GM19099 (cell line): ENCODE data around the gene GHR.

Source experiments
- POLR2A ChIP-seq: IDR thresholded peaks from 3 replicates; pipeline ENCODE4 v1.6.1; 2011; ENCODE audit warnings: low read depth; ENCODE audit not compliant: insufficient read length; ENCODE audit errors: extremely low read depth

The GHR gene

DNA sequence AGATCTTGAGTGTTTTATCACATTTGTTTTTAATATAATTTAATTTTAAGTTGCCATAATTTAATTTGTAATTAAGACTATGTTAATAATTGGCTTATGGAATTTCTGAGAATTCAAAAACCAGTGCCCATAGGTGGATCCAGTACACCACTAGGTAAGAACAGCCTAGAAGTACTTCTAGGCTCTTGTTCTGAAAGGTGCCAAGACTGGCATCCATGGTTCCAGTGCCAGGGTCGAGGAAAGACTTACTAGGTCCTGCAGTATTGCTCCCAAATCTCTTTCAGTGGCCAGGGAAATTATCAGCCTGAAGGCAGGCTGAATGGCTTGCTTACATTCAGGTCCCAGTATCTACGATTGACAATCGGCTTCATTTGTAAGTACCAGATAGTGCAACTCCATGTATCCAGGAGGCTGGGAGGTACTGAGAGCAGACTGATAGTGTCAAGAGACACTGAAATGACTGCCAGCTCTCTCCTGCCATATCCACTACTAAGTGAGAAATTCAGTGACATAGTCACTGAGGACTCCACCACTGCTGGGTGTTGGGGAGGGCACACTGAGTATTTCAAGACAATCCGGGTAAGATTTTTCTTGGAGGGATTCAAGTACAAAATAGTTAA, 174.2 kb downstream of the GHR start:
- TF ChIP-seq POLR2A: no peak

GRCh38 chr5:42598311-42598710, 175.1 kb downstream of the GHR start:
- TF ChIP-seq POLR2A: no peak

DNA sequence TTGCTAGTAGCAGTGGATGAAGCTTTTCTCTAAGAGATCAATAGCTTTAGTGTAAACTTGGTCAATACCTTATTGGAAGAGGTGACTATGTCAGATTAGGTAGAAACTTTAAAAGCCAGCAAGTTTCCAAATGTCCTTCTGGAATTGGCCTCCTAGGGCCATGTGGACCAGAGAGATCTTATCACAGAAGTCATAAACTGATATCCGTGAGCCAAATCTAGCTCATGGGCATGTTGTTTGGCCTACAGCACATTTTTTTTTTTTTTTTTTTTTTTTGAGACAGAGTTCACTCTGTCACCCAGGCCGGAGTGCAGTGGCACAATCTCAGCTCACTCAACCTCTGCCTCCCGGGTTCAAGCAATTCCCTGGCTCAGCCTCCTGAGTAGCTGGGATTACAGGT, 175.9 kb downstream of the GHR start:
- TF ChIP-seq POLR2A: no peak

DNA sequence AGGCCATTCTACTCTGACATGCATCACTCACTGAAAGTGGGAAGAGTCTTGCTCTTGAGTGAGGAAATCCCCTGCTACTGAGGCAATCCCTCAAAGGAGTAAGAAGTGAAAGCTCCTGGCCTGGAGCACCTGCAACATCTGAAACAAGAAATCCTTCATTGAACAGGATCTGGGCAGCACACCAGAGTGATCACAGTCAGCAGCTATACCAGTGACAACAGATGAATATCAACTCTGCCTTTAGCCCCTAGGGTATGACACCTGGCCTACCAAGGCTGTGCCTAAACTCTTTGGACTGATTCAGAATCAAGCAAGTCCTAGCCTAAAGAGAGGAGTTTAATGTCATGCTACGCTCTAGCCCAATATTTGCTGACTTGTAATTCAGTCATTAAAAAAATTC, 177.2 kb downstream of the GHR start:
- TF ChIP-seq POLR2A: no peak

- TF ChIP-seq POLR2A: no peak
Measured at GRCh38 chr5:42604171-42604711, 181.0 kb downstream of the GHR start.

DNA sequence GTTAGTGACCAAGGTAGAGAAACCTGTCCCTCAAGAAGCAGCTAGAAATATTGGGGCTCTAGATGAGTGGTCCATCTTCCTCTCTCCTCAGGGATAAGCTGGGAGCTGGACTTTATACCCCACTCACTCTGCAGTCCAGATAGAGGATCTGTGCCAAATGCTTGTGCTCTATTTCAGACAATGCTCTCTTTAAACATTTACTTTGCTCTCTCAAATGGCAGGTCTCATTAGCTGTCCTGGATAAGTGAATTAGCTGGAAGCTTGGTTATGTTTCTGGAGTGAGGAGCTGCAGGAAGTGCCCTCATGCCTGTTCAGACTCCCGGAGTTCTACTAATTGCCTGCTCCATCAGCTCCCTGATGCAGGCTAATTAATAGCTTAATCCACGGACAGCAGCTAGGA, 182.3 kb downstream of the GHR start:
- no peak for TF ChIP-seq POLR2A

GRCh38 chr5:42606464-42606869, 183.2 kb downstream of the GHR start:
- no peak for TF ChIP-seq POLR2A

GRCh38 chr5:42611437-42611836, 188.2 kb downstream of the GHR start:
- no peak for TF ChIP-seq POLR2A

- no peak for TF ChIP-seq POLR2A
Measured at GRCh38 chr5:42612750-42613366, 189.6 kb downstream of the GHR start.

DNA sequence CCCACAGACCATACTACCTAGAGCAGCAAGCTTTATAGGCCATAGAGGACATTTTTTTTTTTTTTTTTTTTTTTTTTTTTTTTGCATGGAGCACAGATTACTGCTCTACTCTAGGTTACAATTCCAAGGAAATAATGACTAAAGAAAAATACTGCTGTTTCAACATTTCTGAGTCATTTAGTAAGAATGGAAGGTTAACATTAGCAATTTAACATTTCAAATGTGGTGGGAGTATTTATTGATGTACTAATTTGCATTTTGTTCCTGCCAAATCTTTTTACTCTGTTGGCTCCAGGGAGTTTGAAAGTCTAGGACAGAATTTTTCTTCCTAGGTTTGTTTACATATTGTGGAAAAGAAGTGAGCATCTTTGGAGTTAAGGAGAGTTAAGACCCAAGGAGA, 191.3 kb downstream of the GHR start:
- TF ChIP-seq POLR2A: no peak

DNA sequence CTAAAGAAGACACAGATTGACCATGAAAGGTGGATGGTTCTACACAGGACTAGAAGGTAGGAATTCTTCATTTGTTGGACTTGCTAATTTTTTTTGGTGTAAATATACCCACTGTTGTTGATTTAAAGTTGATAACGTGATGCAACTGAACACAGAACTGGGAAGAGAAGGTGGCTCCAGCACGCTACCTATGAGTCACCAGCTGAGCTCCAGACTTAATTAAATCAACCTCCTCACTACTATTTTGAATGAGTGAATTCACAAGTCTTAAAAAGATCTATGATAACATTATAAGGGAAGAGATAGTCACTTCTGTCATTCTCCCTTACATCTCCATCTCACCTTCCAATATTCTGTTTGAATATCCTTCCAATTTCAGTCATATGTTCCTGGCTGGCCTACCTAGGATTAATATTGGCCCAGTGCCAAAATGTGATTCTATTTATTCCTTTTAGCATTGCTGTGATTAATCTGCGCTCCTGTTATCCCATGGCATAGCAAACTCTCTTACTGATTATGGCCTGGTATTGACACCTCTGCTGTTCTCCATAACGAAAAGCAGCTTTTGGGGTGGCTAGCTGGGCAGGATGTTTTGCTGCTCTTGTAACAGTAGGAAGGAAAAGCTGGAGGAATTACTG, 197.5 kb downstream of the GHR start:
- TF ChIP-seq POLR2A: no peak

DNA sequence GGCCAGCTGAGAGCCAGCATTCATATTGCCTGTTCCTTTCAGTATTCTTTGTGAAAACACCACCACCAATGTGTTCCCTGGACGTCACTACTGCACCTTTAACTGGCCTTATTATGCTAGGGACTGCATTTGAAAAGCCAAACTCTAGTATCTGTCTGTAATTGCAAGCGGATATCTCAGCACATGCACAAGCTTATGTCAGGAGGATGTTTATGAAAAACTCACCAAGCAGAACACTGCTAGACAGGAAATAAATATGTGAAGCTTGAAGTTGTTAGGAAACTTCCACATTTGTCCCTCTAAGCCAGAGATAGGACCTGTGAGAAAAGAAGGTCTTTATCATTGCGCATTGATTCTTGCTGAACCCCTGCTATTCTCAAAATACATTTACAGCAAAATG, 198.0 kb downstream of the GHR start:
- TF ChIP-seq POLR2A: no peak

GRCh38 chr5:42621662-42622061, 198.4 kb downstream of the GHR start:
- TF ChIP-seq POLR2A: no peak

DNA sequence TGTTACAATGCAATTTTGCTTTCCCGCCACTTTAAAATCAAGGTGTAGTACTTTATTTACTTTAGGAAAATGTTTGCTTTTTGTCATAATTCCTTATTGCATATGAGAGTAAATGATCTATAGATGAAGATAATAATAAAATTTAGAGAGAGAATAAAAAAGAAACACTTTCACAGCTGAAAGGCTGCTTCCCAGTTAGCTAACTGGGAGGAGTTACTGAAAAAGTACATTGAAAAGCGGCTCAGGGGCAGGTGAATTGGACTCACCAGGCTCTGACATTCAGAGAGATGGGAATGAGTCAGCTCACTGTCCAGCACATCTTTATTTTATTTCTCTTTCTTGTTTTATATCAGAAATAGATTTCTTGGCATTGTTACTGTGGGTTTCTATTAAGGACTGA, 201.7 kb downstream of the GHR start:
- no peak for TF ChIP-seq POLR2A

DNA sequence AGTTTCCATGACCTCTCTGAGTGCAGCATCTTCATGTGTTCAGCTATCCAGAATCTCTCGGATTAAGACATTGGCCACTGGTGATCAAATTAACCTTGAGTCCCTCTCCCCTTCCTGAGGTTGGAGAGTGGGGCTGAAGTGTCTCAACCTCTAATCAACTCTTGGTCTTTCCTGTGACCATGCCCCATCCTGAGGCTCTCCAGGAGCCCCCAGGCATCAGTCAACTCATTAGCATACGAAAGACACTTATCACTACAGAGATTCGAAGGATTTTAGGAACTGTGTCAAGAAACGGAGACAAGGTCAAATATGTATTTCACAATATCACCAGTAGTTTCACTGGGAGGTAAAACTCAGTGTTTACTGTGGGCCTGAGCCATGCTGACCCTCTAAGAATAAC, 203.2 kb downstream of the GHR start:
- no peak for TF ChIP-seq POLR2A

DNA sequence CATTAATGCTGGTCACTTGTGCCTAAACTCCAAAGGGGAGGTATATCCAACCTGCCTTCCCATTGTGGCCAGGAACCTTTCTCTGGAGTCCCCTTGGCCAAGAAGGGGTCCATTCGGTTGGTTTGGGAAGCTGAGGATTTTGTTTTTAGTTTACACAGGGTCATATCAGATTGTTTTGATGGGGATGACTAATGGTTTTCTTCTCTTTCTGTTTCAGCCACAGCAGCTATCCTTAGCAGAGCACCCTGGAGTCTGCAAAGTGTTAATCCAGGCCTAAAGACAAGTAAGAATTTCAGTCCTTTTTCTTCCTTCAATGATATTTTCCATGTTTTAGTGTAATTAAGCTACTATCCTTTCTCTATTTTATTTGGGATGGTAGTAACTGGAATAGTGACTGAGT, 205.6 kb downstream of the GHR start:
- no peak for TF ChIP-seq POLR2A
